Activated CD4-positive, alpha-beta T cell treated with anti-CD3 and anti-CD28 coated beads, Interleukin-2, amount 50 U/mL, for 1 hour (primary cell): ENCODE results near the gene EIF4E3.
A peak's percentile ranks its signal among the peaks of the same experiment; 100 is the strongest.

Experiments used
- DNase-seq: peaks from one replicate; pipeline ENCODE4 v3.0.0-alpha.2; 2020

EIF4E3 gene

GRCh38 chr3:71725271-71725991, at the start of gene EIF4E3:
Gene EIF4E3, minus strand, starts transcription at chr3:71725402. Its CDS starts 35 bp downstream, at chr3:71725367.
- DNase-seq: peak; percentile 41

GRCh38 chr3:71771884-71772283, 46.7 kb upstream of the EIF4E3 start:
- no peak for DNase-seq

GRCh38 chr3:71771126-71771525, 45.9 kb upstream of the EIF4E3 start:
- DNase-seq: no peak

- no peak for DNase-seq
Measured at GRCh38 chr3:71763426-71763825, 38.2 kb upstream of the EIF4E3 start.

- DNase-seq: no peak
Measured at GRCh38 chr3:71760140-71760539, 34.9 kb upstream of the EIF4E3 start.

GRCh38 chr3:71759401-71759800, 34.2 kb upstream of the EIF4E3 start:
- DNase-seq: no peak

- DNase-seq: no peak
Measured at GRCh38 chr3:71758091-71758490, 32.9 kb upstream of the EIF4E3 start.

DNA sequence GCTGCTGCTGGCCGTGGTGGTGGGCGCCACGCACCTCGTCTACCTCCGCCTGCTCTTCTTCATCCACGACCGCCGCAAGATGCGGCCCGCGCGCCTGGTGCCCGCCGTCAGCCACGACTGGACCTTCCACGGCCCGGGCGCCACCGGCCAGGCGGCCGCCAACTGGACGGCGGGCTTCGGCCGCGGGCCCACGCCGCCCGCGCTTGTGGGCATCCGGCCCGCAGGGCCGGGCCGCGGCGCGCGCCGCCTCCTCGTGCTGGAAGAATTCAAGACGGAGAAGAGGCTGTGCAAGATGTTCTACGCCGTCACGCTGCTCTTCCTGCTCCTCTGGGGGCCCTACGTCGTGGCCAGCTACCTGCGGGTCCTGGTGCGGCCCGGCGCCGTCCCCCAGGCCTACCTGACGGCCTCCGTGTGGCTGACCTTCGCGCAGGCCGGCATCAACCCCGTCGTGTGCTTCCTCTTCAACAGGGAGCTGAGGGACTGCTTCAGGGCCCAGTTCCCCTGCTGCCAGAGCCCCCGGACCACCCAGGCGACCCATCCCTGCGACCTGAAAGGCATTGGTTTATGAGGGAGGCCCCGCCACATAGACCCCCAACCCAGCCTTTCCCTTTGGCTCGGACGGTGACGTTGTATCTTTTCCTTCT, 29.5 kb upstream of the EIF4E3 start:
- DNase-seq: no peak

- no peak for DNase-seq
Measured at GRCh38 chr3:71753701-71754609, 28.8 kb upstream of the EIF4E3 start, which contains the start of gene GPR27. Gene GPR27, plus strand, starts transcription at chr3:71753855. Its CDS starts 195 bp downstream, at chr3:71754050.

DNA sequence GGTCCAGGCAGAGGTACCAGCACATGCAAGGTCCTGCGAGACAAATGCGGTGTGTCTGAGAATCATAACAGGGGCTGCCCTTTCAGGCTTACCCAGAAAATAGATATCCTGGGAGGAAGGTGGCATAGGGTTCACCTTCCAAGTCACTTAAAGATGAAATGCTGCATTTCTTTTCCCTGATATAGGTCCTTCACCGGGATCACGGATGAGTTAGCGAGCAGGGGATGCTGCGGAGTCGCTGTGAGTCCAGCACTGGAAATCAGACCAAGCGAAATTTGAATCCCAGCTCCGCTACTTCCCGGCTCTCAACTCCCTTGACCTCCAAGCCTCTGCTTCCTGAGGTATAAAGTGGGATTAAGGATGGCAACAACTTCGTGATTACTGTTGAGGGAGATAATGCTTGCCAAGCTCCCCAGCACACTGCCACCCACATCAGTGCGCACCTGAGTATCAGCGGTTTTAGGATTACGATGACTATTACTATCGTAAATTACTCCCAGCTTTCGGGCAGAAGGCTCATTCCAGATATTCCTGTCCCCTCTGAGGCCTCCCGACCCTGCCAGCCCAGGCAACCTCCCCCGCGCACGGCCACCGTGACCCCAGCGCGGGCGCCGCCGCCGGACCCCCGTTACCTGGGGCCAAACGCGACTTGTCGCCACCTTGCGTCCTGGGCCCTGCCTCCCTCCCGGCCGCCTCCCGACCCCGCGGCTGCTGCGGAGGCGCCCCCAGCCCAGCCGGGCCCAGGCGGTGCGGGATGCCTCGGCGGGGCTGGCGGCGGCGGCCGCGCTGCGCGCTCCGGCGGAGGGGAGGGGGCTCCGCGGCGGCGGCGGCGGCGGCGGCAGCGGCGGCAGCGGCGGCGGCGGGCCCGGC, 27.9 kb upstream of the EIF4E3 start:
- no peak for DNase-seq

DNA sequence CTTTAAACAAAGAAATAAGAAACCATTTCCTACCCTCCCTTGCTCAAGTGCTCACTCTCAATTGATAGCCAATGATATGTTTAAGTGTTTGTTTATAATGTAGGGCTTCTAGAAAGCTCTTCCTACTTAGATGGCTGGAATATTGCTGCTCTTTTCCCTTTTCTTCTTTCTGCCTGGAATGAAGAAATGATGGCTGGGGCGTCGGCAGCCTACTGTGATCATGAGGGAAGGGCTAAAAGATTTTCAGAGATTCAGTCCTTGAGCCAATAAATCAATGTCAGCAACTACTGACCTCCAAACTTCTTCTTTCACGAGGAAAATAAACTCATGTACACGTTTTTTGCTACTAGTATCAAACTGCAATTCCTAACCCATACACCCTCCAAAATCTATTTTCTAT, 26.4 kb upstream of the EIF4E3 start:
- no peak for DNase-seq

- no peak for DNase-seq
Measured at GRCh38 chr3:71744738-71745137, 19.5 kb upstream of the EIF4E3 start.

DNA sequence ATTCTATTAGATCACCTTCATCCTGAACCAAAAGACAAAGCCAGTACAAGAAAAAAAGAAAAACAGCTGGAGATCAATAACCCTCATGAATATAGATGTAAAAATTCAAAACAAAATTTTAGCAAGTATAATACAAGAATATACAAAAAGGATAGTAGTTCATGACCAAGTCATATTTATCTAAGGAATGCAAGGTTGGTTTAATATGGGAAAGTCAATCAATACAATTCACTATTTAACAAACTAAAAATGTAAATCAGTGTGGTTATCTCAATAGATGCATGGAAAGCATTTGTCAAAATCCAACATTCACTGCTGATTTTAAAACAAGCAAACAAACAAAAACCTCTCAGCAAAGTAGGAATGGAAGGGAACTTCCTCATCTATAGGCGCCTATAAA, 17.4 kb upstream of the EIF4E3 start:
- no peak for DNase-seq

GRCh38 chr3:71734881-71735280, 9.7 kb upstream of the EIF4E3 start:
- no peak for DNase-seq

GRCh38 chr3:71733319-71733718, 8.1 kb upstream of the EIF4E3 start:
- DNase-seq: no peak

DNA sequence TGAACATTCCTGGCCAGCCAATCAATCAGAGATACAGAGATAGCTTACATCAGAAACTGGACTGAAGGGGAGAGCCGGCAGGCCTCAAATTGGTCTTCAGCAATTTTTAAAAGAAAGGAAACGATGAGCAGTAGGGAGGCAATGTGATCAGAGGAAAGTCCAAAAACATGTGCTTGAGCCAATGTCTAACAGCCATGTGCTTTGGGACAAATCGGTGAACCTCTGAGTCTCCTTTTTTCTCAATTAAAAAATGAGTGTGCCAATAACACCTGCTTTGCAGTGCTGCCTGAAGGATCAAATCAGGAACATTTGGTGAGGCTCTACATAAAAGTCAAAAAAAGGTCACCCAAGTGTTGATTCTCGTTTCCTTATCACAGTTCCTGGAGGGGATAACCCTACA, 7.4 kb upstream of the EIF4E3 start:
- no peak for DNase-seq

GRCh38 chr3:71728632-71729342, 3.6 kb upstream of the EIF4E3 start:
- no peak for DNase-seq

DNA sequence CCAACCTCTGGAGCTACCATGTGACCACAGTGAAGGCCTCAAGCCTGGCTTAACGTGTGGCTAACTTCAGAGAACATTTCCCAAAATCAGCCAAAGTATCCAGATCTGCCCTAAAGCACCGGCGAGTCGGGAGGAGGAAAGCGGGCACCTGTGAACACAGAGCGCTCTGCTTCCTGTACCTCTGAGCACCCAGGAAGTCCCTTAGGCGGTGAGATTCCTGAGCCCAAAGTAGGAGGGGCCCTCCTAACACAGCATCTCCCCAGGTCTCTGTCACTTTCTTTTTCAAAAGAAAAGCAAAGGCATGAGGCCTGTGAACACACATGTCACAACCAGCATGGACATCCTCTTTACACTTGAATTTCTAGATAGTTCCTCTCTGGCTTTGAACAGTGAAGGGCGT, 944 bp upstream of the EIF4E3 start:
- peak; percentile 23 for DNase-seq

- DNase-seq: peak; percentile 28
Measured at GRCh38 chr3:71724584-71725270, 475 bp downstream of the EIF4E3 start.

DNA sequence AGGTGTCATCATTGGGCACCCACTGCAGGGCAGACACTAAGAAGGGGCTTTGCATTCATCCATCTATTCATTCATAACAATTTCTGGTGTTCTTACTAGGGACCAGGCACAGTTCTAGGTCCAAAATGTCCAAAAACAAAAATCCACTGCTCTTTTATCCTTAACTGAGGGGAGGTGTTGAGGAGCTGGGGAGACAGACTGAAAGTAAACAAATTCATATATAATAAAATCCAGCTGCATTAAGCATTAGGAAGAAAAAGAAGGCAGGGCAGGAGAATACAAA, 1.1 kb downstream of the EIF4E3 start:
- no peak for DNase-seq

- DNase-seq: peak; percentile 41
Measured at GRCh38 chr3:71723452-71724170, 1.6 kb downstream of the EIF4E3 start.
